Hindlimb muscle (tissue), 1 donor: Measurements from ENCODE around the gene RASAL2. TPM values are rescaled to one million over a fixed set of nuclear protein-coding genes. Genes with fewer than 3 reads are reported as not detected.

Experiments used
- DNase-seq: peaks from one replicate; pipeline ENCODE4 v3.0.0-alpha.2; 2013
- polyA plus RNA-seq: library from polyadenylated mRNA; unstranded; fragments of 120-200 nt; gene quantifications from one replicate; pipeline ENCODE4 v1.2.1, GENCODE V29; 2013; ENCODE audit not compliant: insufficient read length

Gene RASAL2
- polyA plus RNA-seq, 1 donor = 16.0 TPM

DNA sequence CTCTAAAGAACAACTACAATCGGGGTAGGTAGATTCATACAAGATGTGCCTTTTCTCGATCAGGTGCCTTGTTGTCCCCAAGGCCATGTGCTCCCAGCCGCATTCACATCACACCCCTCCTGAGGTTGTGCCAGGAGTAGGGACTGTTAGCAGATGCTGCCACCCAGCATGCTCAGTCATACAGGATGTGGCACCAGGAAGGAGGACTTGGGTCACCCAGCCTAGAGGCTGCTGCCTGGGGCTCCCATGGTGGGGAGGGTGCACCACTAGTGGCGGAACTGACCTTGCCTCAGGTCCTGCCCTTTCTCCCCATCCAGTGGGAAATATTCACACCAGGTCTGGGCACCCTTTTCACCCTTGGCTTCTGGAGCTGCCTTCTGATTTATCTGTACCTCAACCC is 427.3 kb downstream of the RASAL2 start:
- no peak for DNase-seq

DNA sequence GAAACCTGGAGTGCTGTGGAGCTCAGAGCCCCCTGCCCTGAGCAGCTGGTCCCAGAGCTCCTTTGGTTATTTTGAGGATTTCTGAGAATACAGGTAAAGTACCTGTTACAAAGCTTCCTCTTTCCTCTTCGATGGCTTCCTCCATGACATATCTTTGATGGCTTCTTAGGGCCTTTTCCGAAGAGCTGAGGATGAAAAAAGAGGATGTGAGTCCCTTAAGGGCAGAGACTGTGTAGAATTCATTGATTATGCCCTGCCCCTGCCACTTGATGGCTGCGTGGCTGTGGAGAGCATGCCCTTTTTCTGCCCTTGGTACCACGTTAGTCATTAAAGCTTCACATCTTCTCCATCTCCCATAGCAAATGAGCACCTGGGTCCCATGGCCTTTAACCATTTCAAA is 433.2 kb downstream of the RASAL2 start:
- no peak for DNase-seq

DNA sequence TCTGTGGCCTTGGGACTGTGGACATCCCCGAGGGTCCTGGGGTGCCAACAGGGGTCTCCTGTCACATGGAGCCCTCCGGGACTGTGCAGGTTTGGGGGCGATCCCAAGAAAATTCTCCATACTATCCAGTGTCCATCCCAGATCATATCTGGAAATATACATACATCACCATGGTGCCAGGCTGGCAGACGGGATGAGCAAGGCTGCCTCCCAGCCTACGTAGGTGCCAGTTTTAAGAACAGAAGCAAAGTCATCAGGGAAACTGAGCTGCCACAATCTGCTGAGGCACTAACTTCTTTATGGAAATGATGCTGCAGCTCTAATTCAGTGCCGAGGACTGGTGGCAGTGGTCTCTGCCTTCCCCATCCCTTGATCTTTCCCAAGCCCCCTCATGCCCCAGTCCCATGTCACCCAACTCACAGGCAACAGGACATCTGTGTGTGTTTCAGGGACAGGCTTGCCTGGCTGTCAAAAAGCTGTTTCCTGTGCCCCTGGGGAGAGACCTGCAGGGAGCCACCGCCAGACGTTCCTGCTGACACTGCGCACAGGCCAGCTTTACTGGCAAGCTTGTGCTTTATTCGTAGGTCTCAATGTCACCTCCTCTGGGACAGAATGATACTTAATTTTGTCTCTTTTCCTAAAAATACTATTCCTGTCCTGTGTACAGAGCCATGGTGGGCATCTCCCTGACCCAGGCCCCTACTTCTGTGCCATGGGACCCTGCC is 434.5 kb downstream of the RASAL2 start:
- no peak for DNase-seq

DNA sequence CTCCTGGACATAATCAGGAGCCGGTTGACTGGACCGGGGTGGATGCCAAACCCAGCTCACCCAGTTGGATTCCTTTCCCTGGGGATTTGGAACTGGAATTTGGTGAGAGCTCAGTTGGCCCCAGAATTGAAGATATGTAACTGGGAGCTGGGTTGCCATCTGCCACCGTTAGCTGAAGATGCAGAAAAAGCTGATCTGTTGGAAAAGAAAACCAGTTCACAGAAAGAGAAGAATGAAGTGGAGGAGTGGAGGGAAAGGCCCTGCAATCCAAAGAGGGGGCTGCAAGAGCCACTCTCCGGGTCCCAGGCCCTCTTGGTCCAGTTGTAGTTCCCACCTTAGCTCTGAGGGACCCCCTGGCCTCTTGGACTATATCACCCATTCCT is 435.0 kb downstream of the RASAL2 start:
- no peak for DNase-seq

DNA sequence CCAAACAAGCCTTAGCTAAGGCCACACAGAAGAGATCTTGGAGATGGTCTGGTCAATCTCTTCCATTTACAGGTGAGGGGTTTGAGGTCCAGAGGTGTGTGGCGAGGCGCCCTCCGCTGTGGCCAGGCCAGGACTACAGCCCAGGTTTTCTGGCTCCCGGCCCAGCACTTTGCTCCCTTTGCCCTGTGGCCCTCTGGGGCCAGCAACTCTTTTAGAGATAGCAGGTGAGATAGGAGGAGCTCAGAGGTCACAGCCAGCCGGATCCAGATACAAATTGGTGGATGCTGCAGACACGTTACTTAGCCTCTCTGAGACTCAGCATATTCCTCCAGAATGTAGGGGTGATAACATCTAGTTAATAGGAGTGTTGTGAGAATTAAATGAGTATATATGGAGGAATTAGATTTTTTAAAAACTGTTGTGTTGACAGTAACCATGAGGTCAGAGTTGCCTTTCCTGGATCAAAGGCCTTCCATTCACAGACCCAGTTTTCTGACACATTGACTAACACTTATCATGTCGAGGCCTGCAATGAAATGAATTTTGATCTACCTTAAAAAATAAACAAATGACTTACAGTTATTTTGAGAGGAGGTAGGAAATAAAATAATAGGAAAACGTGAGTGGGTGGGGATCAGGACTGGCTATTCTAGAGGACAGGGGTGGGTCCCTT is 435.6 kb downstream of the RASAL2 start:
- DNase-seq = no peak

DNA sequence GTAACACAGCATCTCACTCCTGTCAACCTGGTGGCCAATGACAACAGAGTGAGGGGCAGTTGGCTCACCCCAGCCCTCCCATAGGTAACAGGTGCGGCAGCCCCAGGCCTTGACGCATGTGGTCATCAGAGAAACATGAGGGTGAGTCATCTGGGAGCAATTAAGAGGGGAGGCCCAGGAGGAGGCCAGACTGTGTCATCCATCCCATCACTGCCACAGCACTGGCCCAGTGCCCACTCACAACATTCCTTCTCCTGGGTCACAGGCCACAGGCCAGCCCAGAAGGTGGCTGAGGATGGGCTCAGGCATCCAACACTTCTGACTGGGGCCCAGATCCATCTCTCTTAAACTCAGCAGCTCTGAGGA is 436.1 kb downstream of the RASAL2 start:
- no peak for DNase-seq

DNA sequence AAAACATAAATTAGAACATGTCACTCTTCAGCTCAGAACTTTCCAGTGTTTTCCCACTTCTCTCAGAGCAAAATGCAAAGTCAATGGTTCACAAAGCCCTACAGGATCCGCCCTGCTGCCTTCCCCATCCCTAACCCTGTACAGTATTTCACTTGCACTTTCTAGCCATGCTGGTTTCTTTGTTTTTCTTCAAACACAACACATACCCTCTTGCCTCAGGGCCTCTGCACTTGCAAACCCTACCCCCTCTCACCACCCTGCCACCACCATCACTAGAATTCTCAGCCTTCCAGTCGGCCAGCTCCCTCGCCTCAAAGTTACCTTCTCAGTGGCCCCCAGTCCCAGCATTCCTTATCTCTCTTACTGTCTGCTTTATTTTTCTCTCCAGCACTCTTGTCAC is 436.6 kb downstream of the RASAL2 start:
- no peak for DNase-seq

DNA sequence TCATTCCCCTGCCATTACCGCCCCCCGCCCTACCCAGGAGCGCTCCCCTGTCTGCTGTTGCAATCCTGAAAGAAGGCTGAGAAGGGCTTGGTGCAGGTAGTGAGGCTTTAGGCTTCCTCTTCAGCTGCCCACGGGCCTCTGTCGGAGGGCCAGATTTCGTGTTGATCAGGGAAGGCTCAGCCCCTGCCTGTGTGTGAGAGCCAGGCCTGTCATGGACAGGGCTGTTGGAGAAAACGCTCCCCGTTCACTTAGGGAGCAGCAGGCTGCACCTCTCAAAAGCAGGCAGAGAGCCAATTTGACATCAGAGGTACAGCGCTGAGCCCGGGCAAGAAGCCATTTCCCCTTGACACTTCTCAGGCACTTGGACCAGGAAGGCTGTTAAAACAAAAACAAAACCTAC is 438.0 kb downstream of the RASAL2 start:
- DNase-seq = no peak

DNA sequence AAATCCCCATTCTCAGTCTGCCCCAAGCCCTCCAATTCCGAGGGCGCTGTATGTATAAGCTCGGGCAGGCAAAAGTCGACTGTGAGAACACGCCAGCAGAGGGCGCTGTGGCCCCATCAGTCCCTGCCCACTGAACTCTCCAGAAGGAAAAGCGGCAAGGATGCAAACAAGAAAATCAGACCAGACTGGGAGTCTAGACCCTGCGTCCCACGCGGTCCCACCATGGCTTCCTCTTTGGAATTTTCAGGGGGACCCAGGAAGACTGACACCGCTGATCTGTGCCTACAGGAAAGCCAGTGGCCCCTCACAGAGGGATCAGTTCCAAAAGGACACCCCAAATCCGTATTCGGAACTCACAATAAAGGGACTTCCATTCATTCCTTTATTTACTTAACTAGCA is 438.5 kb downstream of the RASAL2 start:
- DNase-seq = peak; percentile 85

DNA sequence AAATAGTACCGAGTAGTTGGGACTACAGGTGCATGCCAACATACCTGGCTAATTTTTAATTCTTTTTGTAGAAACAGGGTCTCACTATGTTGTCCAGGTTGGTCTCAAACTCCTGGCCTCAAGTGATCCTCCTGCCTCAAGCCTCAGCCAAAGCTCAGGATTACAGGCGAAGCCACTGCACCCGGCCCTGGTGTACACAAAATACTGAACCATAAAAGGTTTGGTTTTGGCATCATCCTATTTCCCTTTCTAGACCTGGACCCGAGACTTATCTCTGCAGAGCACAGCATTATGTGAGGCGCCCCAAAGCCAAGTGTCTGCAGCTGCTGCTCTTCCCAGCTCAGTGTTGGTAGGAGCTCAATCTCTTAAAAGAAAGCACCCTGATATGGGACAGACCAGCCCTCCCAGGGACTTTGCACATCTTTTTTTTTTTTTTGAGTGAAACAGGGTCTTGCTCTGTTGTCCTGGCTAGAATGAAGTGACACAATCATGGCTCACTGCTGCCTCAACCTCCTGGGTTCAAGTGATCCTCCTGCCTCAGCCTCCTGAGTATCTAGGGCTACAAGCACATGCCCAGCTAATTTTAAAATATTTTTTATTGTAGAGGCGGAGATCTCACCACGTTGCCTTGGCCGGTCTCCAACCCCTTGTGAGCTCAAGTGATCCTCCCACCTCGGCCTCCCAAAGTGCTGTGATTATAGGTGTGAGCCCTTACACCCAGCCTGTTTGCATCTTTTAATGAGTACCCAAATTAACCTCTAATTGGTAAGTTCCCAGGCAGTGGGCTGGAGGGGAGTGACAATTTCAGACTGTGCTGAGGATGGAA is 439.4 kb downstream of the RASAL2 start:
- DNase-seq = no peak

Other genes with a start within 250 kb of the RASAL2 start
- 7.0 TPM for gene SEC16B, start 124.0 kb upstream of the RASAL2 start, polyA plus RNA-seq